GM21737 (cell line): ENCODE data around the gene CHN2.

ENCODE experiments used
- ATAC-seq: cut with Tn5 transposase; IDR thresholded peaks from one replicate; pipeline ENCODE4 v1.9.1; 2021; ENCODE audit warnings: mild to moderate bottlenecking, moderate library complexity; ENCODE audit not compliant: unreplicated experiment

The CHN2 gene

DNA sequence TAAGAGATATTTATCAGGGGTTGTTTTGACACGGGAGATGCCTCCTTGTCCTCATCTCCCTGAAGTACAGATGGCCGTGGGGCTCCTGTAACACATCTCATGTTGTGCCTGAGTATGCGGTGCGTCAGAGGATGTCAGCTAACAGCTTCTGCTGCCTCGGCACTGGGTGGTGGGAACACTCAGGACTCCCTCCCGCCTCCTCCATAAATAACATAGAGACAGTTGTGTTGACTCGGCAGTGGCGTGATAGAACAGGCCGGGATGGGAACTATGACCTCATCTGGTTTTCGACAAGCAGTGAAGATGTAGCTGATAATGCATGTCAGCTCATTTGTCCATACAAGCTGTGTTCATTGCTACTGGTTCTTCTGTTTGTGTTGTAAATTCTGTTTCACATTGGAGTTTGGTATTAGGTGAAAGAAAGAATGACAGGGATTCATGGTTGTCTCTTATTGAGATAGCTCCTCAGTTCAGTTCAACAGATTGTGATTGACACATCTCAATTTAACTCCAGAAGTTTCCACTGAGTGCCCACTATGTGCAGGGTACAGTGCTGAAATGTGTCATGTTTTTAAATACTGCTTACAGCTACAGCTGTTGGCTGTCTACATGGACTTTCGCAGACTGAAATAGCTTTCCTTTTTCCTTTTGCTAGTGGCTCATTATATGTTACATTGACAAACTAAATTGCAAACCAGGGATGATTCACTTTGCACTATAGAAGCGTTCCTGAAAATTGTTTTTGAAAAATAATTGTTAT, 87.4 kb downstream of the CHN2 start:
- ATAC-seq = no peak

DNA sequence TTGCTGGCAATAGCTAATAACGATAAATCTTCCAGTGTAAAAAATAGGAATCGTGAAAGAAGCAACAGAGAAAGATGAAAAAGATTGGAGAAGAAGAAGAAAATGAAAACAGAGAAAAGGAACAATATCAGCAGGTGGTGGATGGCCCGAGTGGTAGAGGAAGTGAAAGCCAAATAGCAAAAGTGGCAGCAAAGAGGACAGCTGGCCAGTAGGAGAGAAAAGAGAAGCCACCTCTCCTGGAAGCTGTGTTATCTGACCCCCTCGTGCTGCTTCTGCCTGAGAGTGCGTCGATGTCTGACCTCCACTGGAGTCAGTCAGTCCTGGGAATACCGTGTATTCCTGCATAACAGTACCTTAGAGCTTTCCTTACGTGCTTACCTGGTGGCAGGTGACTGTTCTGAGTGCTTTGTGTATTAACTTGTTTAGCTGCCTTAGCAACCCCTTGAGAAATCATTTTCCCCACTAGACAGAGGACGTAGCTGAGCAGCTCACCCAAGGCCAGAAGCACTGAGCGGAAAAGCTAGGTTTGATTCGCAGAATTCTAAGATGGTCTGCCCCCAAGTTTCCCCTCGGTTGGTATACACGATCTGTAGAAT, 88.3 kb downstream of the CHN2 start:
- ATAC-seq = no peak

DNA sequence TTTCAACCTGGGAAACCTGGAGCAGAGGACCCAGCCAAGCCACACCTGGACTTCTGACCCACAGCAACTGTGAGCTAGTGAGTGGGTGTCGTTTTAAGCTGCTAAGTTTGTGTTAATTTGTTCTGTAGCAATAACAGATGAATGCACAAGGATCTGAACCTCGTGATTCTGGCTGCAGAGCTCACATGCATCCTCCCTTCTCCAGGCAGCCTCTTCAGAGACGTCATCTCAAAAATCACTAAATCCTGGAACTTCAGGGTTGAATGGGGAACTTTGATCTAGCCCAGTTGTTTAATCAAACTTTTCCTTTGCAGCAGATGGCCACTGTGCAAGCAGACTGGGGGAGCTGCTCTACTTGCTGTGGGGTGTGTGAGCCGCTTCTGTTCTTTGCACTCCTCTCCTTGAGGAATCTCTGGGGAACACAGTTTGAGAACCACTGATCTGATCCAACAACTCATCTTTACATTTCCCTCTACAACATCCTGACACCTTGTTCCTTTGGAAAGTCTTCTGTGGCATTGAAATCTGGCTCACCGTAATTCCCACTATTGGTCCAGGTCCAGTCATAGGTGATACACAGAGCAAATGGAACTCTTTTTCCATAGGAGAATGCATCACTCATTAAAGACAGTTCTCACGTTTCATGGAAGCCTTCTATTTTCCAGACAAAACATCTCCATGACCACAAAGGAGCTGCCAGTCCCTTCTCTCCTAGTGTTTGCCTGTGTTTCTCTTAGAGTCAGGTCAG, 90.3 kb downstream of the CHN2 start:
- ATAC-seq = no peak

DNA sequence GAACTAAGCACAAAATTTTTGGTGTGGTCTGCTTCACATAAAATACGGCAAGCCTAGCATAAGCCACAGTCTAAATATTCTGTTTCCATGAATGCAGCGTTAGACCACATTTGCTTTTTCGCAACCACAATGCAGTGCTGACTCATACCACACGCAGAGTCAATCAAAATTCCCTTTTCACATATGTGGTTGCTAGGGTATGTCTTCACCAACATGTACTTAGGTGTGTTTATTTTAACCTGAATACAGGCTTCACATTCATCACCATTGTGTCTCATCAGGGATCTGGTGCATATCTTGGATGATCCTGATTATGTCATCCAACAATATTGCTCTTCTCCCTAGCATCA, 90.8 kb downstream of the CHN2 start:
- no peak for ATAC-seq

DNA sequence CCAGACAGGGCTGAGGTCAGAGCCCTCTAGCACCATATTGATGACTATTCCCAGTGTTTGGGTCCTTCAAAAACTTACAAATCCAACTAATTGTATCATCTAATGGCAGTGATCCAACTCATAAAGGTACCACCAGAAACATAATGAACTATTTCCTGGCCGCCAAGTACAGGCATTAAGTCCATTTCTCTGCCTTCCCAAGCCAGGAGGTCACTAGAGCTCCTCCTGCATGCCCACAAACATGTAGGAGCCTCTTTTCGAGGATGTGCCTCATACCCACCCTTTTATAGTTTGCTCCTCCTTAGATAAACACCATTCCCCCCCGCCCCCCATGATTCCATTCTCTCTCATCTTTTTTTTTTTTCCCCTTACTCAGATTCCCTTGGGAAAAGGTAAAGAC, 91.3 kb downstream of the CHN2 start:
- ATAC-seq = no peak

DNA sequence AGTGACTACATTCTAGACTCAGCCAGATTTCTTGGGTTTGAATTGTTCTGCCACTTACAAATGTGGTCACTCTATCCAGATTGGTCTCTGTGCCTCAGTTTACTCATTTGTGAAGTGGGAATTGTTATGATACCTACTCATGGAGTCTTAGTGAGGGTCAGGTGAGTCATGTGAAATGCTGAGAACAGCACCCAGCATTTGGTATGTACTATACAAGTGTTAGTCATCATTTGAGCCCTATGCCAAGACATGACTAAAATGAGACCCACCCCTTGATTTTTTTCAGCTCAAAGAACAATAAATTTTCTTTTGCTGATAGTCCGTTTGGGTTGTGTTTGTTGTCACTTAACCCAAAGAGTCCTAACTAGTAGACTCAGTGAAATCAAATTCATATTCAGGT, 92.8 kb downstream of the CHN2 start:
- ATAC-seq = no peak

DNA sequence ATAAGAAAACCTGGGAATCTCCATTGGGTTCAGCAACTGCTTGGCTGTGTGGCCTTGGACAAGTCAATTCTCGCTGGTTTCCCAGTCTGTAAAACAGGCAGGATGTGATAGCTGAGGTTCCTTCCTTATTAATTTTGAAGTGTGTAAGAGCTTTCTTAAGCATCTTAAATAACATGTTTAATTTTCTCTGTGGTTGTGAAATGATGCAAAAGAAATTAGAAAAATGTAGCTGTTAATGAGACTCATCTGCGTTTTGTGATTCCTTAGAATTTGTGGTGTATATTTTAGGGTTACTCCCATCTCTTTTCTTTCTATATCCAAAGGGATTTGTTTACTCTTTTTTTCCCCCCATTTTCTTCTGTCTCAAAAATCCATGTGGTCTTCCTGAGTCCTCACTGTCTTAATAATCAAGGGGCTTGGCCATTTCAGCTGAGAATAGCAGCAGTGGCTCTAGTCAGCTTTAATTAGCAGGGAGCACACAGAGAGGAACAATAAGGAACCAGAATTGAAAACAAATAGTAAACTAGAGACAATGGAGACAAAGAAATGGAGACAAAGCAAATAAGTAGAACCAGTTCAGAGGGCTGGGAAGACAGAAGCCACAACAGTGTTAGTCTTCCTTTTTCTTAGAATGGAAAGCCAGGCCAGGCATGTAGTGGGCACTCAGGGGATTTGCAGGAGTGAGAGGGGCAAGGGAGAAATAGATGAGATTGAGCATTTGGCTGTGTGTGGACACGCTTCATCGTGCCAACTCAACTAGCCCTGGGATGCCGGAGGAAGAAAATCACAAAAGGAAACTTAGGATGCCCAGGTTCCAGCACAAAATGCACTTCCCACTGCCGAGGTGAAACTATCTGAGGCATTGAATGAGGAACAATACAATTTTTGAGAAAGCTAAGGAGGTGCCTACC, 93.9 kb downstream of the CHN2 start:
- no peak for ATAC-seq

DNA sequence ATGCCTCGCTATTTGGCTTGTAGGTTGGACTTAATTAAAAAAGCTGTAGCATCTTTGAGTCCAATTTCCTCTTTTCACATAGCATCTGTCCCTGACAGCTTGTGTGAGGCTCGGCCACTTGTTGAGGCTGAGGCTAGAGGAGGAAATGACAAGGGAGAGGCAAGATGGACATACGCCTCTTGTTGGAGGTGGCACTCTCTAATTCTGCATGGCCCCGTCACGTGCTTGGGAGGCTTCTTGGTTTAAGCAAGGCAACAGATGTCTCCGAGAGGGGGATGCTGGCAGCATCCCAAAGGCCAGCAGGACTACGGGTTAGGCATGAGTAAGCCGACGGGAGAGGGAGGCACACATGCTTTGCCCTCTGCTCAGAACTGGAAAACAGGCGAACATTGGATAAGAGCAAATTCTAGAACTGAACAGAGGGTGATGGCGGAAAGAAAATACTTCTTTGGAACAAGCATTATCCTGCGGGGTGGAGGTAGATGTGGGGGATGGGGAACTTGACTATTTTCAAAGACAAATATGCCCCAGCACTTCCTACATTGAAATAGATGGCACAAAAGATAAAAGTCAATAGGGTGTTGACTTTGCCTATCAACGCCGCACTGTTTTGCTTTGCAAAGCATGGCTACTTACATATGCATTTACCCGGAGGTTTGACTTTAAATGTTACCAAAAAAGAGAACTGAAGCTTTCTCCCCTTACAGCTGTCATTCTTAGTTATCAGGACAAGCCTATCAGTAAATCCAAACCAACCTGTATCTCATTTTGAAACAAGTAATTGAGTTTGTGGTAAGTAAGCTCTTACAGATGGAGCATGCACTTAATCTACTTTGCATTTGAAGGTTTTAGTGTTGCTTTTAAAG, 94.8 kb downstream of the CHN2 start:
- peak; percentile 45 for ATAC-seq

DNA sequence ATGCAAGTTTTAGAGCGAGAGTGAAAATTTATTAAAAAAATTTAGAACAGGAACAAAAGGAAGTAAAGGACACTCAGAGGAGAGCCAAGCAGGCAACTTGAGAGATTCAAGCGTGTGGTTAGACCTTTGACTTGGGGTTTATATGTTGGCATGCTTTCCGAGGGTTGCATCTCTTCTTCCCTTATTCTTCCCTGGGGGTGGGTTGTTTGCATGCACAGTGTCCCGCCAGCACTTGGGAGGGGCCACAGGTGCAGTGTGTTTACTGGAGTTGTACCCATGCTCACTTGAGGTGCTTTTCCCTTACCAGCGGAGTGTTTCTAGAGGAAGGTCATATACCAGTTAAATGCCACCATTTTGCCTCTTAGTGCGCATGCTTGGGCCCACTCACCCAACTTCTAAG, 96.3 kb downstream of the CHN2 start:
- ATAC-seq = no peak

DNA sequence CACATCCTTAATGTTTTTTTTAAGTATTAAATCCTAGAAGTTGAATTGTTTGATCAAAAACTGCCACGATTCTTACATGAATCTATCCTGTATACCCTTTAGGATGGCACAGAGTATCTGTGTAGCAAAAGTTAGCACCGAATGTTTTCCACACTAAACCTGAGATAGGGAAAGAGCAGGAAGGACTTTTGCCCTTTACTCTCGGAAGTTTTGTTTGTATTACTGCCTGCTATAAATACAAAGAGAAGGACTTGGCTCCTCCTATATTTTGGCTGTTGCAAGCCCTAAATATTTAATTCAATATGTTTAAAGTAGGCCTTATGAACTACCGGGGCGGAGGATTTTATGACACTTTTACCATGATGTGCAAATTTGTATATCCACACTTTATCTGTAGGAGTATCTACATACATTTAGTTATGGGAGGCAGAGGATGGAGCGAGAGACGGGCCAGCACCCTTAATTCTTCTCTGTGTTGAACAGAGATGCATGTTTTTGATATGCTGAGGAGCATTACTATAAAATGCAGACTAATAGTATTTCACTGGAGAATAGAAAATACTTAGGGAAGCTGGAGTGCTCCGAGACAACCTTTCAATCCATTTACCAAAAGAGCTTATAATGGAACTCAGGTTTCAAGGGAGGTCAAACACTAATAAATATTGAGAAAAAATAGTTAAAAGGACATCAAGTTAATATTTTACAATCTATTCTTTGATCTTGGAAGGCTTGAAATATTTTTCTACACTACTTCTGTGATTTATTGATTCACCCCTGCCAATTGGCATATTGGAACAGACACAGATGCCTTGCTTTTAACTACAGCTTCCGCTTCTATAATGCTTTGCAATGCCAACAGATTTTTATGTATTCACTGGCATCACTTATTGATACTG, 97.4 kb downstream of the CHN2 start:
- ATAC-seq = no peak

DNA sequence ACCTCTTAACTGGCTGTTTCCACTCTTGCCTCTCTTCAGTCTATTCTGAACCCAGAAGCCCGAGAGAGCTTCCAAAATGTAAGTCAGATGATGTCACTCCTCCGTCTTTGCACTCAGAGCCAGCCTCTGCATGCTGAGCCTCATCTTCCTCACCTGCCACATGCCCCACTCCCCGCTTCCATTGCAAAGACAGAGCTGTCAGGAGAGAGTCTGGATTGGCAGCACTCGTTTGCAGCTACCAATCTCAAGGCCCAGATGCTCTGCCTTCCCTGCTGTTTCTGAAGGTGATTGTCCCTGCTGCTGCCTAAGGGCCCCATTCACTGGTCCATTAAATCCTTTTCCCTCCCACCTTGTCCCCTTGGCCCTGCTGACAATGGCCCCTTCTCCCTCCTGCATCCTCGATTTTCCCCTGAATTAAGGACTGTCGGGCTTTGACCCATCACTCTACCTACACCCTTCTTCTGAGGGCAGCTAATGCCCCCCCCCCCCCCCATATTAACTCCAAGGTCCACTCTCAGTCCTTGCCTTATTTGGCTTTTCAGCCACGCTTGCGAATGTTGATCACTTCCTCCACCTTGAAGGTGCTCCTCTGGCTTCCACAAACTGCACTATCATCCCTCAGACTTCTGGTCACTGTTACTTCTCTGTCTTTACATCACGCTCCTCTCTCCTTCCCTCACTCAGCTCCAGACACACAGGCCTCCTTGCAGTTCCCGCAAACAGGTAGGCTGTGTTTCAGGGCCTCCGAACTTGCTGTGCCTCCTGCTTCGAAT, 98.5 kb downstream of the CHN2 start:
- ATAC-seq = no peak

DNA sequence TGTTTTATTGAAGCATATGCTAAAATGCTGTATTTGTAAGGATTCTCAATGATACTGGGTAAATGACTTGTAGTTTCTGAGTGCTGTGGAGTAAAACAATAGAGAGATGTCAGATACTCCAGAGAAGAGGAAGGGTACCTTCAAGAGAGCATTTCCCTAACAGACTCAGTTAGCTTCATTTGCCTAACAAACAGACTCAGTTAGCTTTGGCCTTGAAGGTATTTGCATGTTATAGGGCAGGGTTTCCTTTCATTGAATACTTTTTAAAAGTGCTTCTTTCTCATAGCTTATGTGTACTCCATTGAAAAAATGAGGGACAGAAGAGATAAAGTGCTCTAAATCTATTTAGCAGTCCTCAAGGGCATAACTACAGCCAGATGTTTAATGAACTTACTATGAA, 101.8 kb downstream of the CHN2 start:
- no peak for ATAC-seq

DNA sequence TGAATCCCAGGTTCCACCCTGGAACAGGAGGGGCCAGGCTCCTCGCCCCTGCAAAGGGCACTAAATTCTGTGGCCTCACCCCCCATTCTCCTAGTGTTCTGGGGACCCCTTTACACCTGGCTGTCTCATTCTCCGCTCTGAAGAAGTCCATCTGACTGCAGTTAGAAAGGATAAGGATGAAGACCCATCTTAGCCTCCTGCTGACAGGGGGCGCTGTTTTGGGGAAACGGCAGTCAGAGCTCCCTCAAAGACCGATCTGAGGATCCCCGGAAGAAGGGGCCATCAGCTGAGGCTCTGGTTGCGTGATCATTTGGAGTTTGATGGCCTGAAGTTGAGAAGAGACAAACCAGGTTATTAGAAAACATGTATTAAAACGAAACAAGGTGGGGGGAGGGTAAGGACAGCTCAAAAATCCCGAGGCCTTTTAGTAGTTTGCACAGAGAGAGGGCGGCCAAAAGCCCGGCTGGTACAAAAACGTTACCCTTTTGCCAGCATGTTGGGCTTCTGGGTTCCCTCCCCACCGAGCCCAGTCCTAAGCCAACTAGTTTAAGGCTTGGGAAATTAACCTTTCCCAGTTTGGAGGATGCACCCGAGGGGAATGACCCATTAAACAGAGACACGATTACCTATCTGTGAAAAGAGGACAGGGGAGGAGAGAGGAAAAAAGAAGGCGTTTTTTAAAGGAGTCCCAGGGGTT, 102.8 kb downstream of the CHN2 start:
- no peak for ATAC-seq

DNA sequence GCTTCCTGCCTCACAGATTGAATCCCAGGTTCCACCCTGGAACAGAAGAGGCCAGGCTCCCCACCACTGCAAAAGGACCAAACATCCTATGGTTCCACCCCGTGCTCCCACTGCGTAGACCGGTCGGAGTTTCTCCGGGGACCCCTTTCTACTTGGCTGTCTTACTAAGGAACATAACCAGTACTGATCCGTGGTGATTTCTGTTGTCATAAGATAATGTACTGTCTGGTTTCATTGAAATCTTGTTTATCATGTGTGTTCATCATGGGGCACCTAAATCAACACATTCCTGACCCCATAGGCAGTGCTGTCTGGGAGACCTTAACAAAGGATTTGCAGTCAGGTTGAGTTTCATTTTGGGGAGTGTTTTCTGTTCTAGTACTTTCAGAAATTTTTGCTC, 104.5 kb downstream of the CHN2 start:
- ATAC-seq = no peak

DNA sequence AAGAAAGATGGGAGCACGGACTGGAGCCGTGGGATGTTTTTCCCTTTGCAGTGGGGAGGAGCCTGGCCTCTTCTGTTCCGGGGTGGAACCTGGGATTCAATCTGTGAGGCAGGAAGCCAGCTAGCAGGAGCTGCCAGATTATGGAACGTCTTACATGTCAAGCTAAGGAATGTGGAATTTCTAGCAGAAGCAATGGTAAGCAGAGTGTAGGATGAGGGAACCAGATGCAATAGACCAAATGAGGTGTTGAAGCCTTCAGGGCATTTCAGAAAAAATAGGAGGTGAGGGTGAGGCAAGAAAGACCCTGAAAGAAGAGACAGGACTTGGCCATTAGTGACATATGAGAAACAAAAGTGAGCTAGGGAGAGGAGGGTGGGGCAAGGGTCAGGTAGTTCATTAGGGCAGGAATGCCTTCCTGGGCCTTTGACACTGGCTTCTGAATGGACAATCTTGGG, 105.5 kb downstream of the CHN2 start:
- ATAC-seq = no peak

DNA sequence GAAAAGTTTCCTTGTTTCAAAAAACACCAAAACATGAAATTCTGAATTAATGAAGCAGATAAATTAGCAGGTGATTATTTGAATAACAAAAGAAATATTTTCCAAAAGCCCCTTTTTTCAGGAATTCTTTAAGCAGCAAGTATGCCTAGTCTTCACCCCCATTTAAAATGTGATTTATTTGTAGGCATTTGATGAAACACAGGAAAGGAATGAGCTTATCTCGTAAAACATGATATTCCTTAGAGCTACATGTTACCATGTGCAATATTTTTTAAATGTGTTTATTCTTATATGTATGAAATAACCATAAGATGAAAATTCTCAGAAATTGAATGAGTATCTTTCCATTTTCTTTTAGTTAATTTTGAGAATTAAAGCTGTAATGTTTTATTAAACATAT, 106.1 kb downstream of the CHN2 start:
- ATAC-seq = no peak

DNA sequence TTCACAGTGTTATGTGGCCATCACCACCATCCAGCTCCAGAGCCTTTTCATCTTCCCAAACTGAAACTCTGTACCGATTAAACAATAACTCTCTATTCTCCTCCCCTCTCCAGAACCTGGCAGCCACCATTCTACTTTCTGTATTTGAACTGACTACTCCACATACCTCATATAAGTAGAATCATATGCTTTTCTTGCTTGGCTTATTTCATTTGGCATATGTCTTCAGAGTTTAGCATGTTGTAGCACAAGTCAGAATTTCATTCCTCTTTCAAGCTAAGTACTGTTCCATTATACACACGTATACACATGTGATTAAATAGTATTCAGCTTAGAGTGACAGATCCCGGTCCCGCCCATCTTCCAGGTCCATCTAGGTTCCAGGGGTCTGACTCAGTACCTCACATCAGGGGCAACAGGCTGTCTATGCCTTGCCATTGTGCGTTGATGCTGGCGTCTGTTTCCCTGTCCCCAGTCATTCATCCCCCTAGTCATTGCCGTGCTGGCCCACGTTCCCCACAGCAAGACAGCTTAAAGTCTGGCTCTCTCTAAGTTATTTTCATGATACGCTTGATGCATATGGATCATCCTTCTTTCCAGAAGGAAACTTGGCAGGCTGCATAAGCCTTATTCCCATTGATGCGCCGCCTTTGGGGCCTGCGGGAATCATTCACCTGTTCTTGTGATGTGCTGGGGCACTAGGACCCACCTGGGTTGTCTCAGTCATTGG, 108.3 kb downstream of the CHN2 start:
- ATAC-seq = no peak
